ENCODE data around the gene HOXA4.

Gene HOXA4

GRCh38 chr7:27102581-27103442 is 27.7 kb downstream of the HOXA4 start, which contains the start of gene HOXA2:
Gene HOXA2, minus strand, starts transcription at chr7:27102683. Its CDS starts 183 bp downstream, at chr7:27102500.
- Histone ChIP-seq H3K36me3 (ENCODE audit: control insufficient read depth, insufficient read depth, low read length) (no peaks in the 10 kb centered on the region), H3K4me3 (replicated peaks; ENCODE audit: low read depth, low read length) (no peak within 1 kb of the TSS), H3K27me3 (replicated peaks; ENCODE audit: control insufficient read depth, insufficient read depth, low read length) (no peaks in the 10 kb centered on the region)
- no peak for DNase-seq (ENCODE audit: extremely low read depth, insufficient read length)
- TF ChIP-seq, protein P1, sequence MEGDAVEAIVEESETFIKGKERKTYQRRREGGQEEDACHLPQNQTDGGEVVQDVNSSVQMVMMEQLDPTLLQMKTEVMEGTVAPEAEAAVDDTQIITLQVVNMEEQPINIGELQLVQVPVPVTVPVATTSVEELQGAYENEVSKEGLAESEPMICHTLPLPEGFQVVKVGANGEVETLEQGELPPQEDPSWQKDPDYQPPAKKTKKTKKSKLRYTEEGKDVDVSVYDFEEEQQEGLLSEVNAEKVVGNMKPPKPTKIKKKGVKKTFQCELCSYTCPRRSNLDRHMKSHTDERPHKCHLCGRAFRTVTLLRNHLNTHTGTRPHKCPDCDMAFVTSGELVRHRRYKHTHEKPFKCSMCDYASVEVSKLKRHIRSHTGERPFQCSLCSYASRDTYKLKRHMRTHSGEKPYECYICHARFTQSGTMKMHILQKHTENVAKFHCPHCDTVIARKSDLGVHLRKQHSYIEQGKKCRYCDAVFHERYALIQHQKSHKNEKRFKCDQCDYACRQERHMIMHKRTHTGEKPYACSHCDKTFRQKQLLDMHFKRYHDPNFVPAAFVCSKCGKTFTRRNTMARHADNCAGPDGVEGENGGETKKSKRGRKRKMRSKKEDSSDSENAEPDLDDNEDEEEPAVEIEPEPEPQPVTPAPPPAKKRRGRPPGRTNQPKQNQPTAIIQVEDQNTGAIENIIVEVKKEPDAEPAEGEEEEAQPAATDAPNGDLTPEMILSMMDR (IDR thresholded peaks at IDR 0.05; ENCODE audit: insufficient read depth, low read length, poor library complexity, severe bottlenecking), result no peak

- no peaks in the 10 kb centered on the region for H3K27me3 ChIP-seq (replicated peaks; ENCODE audit: control insufficient read depth, insufficient read depth, low read length)
- no peaks in the 10 kb centered on the region for H3K36me3 ChIP-seq (ENCODE audit: control insufficient read depth, insufficient read depth, low read length)
- DNase-seq (ENCODE audit: extremely low read depth, insufficient read length), result no peak
- TF ChIP-seq, protein P1 (IDR thresholded peaks at IDR 0.05; ENCODE audit: insufficient read depth, low read length, poor library complexity, severe bottlenecking), result no peak
- no peak overlapping the region for H3K4me3 ChIP-seq (replicated peaks; ENCODE audit: low read depth, low read length)
Measured at GRCh38 chr7:27101957-27102580, 28.5 kb downstream of the HOXA4 start.

DNA sequence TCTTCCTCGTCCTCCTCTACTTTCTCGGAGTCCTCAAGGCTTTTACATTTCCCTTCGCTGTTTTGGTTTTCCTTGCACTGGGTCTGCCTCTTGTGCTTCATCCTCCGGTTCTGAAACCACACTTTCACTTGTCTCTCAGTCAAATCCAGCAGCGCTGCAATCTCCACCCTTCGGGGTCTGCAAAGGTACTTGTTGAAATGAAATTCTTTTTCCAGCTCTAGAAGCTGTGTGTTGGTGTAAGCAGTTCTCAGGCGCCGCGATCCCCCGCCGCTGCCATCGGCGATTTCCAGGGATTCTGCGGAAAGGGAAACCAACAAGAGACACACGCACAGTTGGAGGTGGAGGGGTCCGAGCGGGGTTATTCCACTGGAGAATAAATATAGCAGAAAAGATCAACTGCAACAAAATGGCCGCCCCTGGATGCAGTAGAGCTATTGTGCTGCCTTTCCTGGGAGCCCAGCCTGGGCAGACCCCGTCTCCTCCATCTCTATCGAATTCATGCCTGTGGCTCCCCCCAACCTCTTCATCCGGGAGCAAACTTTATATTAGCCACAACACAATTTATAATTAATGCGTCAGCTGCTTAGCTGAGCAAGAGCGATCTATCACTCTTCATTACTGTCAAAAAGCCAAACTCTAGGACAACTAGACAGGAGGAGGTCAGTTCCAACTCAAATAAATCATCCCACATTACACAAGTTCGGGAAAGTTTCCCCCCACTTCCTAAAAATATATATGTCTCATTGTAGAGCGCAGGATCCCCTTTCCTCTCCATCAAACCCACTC is 29.2 kb downstream of the HOXA4 start:
- Histone ChIP-seq H3K36me3 (ENCODE audit: control insufficient read depth, insufficient read depth, low read length) (no peaks in the 10 kb centered on the region), H3K4me3 (replicated peaks; ENCODE audit: low read depth, low read length) (no peak overlapping the region), H3K27me3 (replicated peaks; ENCODE audit: control insufficient read depth, insufficient read depth, low read length) (no peaks in the 10 kb centered on the region)
- DNase-seq (ENCODE audit: extremely low read depth, insufficient read length), result no peak
- TF ChIP-seq, protein P1 (IDR thresholded peaks at IDR 0.05; ENCODE audit: insufficient read depth, low read length, poor library complexity, severe bottlenecking), result no peak

DNA sequence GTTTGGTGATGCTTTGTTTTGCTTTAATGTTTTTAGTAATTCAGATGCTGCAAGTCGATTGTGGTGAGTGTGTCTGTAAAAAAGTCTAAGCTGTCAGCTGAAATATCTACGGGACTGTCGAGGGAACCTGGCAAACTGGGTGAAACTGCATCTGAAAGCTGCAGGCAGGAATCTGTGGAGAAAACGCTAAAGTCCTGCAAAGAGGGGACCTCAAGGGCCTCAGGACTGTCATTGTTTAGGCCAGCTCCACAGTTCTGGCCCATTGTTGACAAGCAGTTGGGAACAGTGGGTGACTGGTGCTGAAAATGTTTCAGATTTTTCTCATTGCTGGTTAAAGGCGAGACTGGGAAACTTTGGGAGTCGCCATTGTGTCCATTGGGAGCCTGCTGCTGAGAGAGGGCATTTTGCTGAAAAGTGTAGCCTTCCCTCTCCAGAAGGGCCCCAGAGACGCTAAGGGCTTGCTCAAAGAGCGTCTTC is 29.8 kb downstream of the HOXA4 start:
- Histone ChIP-seq H3K27me3 (replicated peaks; ENCODE audit: control insufficient read depth, insufficient read depth, low read length) (no peaks in the 10 kb centered on the region), H3K36me3 (ENCODE audit: control insufficient read depth, insufficient read depth, low read length) (no peaks in the 10 kb centered on the region), H3K4me3 (replicated peaks; ENCODE audit: low read depth, low read length) (no peak overlapping the region)
- TF ChIP-seq, protein P1 (IDR thresholded peaks at IDR 0.05; ENCODE audit: insufficient read depth, low read length, poor library complexity, severe bottlenecking), result no peak
- DNase-seq (ENCODE audit: extremely low read depth, insufficient read length), result no peak

- H3K4me3 ChIP-seq (replicated peaks; ENCODE audit: low read depth, low read length), result no peak overlapping the region
- no peaks in the 10 kb centered on the region for H3K36me3 ChIP-seq (ENCODE audit: control insufficient read depth, insufficient read depth, low read length)
- TF ChIP-seq, protein P1 (IDR thresholded peaks at IDR 0.05; ENCODE audit: insufficient read depth, low read length, poor library complexity, severe bottlenecking), result no peak
- DNase-seq (ENCODE audit: extremely low read depth, insufficient read length), result no peak
- H3K27me3 ChIP-seq (replicated peaks; ENCODE audit: control insufficient read depth, insufficient read depth, low read length), result no peaks in the 10 kb centered on the region
Measured at GRCh38 chr7:27099453-27100370, 30.8 kb downstream of the HOXA4 start.
